ENCODE results near the gene BRK1. TPM values are rescaled to one million over a fixed set of nuclear protein-coding genes. Genes with fewer than 3 reads are reported as not detected.
"Not testable (repeated sequence)": the region's sequence is repeated elsewhere in the genome, so short reads cannot be mapped to it uniquely, and the experiment has no call there.

Gene BRK1
- 100 to 1,000 TPM; 107 to 148 (median 142) TPM for total RNA-seq

- peak within 1 kb of the TSS; percentile 84 to 89 (median 88) for H3K4me3 ChIP-seq
- WGBS: 2% methylated on average over 24 of the region's 54 CpGs
- H3K4me1 ChIP-seq: peaks cover 25 to 50% (median 39%) of the 10 kb centered on the region in 4 donors
- peak; percentile 98 for DNase-seq (ENCODE audit: extremely low spot score)
- peak within 1 kb of the TSS; percentile 83 to 89 (median 86) for H3K27ac ChIP-seq (replicated peaks in 1 of 4)
- no peaks in the 10 kb centered on the region for H3K9me3 ChIP-seq
- H3K36me3 ChIP-seq: peaks cover 0 to 21% (median 0%) of the 10 kb centered on the region in 4 donors
- TF ChIP-seq CTCF (IDR thresholded peaks at IDR 0.05): peak in 1 of 3 experiments; percentile 17
- no peak for TF ChIP-seq EP300 (IDR thresholded peaks at IDR 0.05)
- TF ChIP-seq POLR2AphosphoS5 (IDR thresholded peaks at IDR 0.05): peak; percentile 96 to 97
- peak; percentile 50 for TF ChIP-seq POLR2A (IDR thresholded peaks at IDR 0.05; ENCODE audit: low read depth)
- H3K27me3 ChIP-seq: no peaks in the 10 kb centered on the region
- intact Hi-C loops (cut with DNase I): loop anchor here (5.0 to 10.0 kb wide), 2 partner anchors 88 to 161 kb away; partner anchors contain the start of genes FANCD2 and PRRT3
Measured at GRCh38 chr3:10115326-10116137, at the start of gene BRK1. Gene BRK1 (plus strand): TSS chr3:10115675. CDS start chr3:10115702, 27 bp downstream.

- H3K27me3 ChIP-seq; intact Hi-C loops (cut with DNase I); H3K36me3 ChIP-seq: not testable (repeated sequence)
Measured at GRCh38 chr3:10070077-10070476, 45.4 kb upstream of the BRK1 start.

GRCh38 chr3:10074666-10075065 is 40.8 kb upstream of the BRK1 start:
- TF ChIP-seq POLR2AphosphoS5 (IDR thresholded peaks at IDR 0.05) (no peak), CTCF (IDR thresholded peaks at IDR 0.05) (no peak), POLR2A (IDR thresholded peaks at IDR 0.05; ENCODE audit: low read depth) (no peak)
- H3K4me1 ChIP-seq: no peaks in the 10 kb centered on the region
- H3K36me3 ChIP-seq: no peaks in the 10 kb centered on the region
- no peak overlapping the region for H3K27ac ChIP-seq (replicated peaks in 1 of 4)
- no peak overlapping the region for H3K4me3 ChIP-seq
- intact Hi-C loops (cut with DNase I): no loop called here
- no peak for DNase-seq (ENCODE audit: extremely low spot score)
- no peaks in the 10 kb centered on the region for H3K9me3 ChIP-seq
- H3K27me3 ChIP-seq: no peaks in the 10 kb centered on the region

More at GRCh38 chr3:10070077-10070476, 45.4 kb upstream of the BRK1 start:
- WGBS: 93% methylated on average over 9 of the region's 33 CpGs
- not testable (repeated sequence) for H3K9me3 ChIP-seq; H3K27ac ChIP-seq (replicated peaks in 1 of 4); H3K4me1 ChIP-seq; H3K4me3 ChIP-seq; DNase-seq (ENCODE audit: extremely low spot score)

GRCh38 chr3:10081871-10082270 is 33.6 kb upstream of the BRK1 start:
- H3K4me3 ChIP-seq: no peak overlapping the region
- H3K36me3 ChIP-seq: no peaks in the 10 kb centered on the region
- 94% methylated on average over 4 of the region's 4 CpGs for whole genome bisulfite sequencing
- H3K4me1 ChIP-seq: no peaks in the 10 kb centered on the region
- H3K27me3 ChIP-seq: no peaks in the 10 kb centered on the region
- TF ChIP-seq CTCF (IDR thresholded peaks at IDR 0.05): no peak
- H3K9me3 ChIP-seq: no peaks in the 10 kb centered on the region
- intact Hi-C loops (cut with DNase I): no loop called here
- no peak overlapping the region for H3K27ac ChIP-seq (replicated peaks in 1 of 4)
- DNase-seq (ENCODE audit: extremely low spot score): no peak

- DNase-seq (ENCODE audit: extremely low spot score): no peak
- H3K4me1 ChIP-seq: no peaks in the 10 kb centered on the region
- TF ChIP-seq EP300 (IDR thresholded peaks at IDR 0.05) (no peak), POLR2AphosphoS5 (IDR thresholded peaks at IDR 0.05) (no peak), POLR2A (IDR thresholded peaks at IDR 0.05; ENCODE audit: low read depth) (no peak), CTCF (IDR thresholded peaks at IDR 0.05) (no peak)
- H3K4me3 ChIP-seq: no peak overlapping the region
- H3K27ac ChIP-seq (replicated peaks in 1 of 4): no peak overlapping the region
- 89% methylated on average over 1 of the region's 1 CpG for WGBS
- no peaks in the 10 kb centered on the region for H3K36me3 ChIP-seq
- no peaks in the 10 kb centered on the region for H3K9me3 ChIP-seq
- no peaks in the 10 kb centered on the region for H3K27me3 ChIP-seq
- intact Hi-C loops (cut with DNase I): no loop called here
Measured at GRCh38 chr3:10085738-10086137, 29.7 kb upstream of the BRK1 start.

Data from esophagus muscularis mucosa (tissue), 4 donors.